HepG2 (cell line): ENCODE measurements around the gene MICOS13. TPM values are rescaled to one million over a fixed set of nuclear protein-coding genes. Genes with fewer than 3 reads are reported as not detected.

Source experiments
- ATRX ChIP-seq: sonication (generic); formaldehyde crosslinking; IDR thresholded peaks from 2 replicates; pipeline ENCODE4 v1.4.0; 2020; ENCODE audit warnings: missing genetic modification reagents, borderline replicate concordance
- CCAR2 ChIP-seq: fragments of 200-400 bp; formaldehyde crosslinking; optimal IDR thresholded peaks from 2 replicates; pipeline ENCODE3; 2018; ENCODE audit warnings: low read depth, mild to moderate bottlenecking, low read length, moderate library complexity
- CHCHD3 ChIP-seq: sonication (generic); formaldehyde crosslinking; IDR thresholded peaks from 2 replicates; pipeline ENCODE4 v1.8.0; 2022; ENCODE audit warnings: mild to moderate bottlenecking, missing genetic modification reagents, moderate library complexity
- GLMP ChIP-seq: sonication (generic); formaldehyde crosslinking; IDR thresholded peaks from 2 replicates; pipeline ENCODE4 v1.9.0; 2021; ENCODE audit warnings: missing genetic modification reagents, mild to moderate bottlenecking, borderline replicate concordance
- HIC2 ChIP-seq: sonication (generic); formaldehyde crosslinking; IDR thresholded peaks from 2 replicates; pipeline ENCODE4 v1.9.0; 2022; ENCODE audit warnings: low read depth, missing genetic modification reagents
- MED13 ChIP-seq: sonication (generic); formaldehyde crosslinking; IDR thresholded peaks from 2 replicates; pipeline ENCODE4 v1.5.0; 2020; ENCODE audit warnings: missing genetic modification reagents
- MLLT10 ChIP-seq: sonication (generic); formaldehyde crosslinking; IDR thresholded peaks from 2 replicates; pipeline ENCODE4 v1.4.0; 2020; ENCODE audit warnings: missing genetic modification reagents
- MTF2 ChIP-seq: sonication (generic); formaldehyde crosslinking; IDR thresholded peaks from 2 replicates; pipeline ENCODE4 v1.5.0; 2020; ENCODE audit warnings: missing genetic modification reagents, borderline replicate concordance
- NFE2L1 ChIP-seq: sonication (generic); formaldehyde crosslinking; IDR thresholded peaks from 2 replicates; pipeline ENCODE4 v1.4.0; 2020; ENCODE audit warnings: missing genetic modification reagents, mild to moderate bottlenecking, borderline replicate concordance
- POGZ ChIP-seq: sonication (generic); formaldehyde crosslinking; IDR thresholded peaks from 2 replicates; pipeline ENCODE4 v1.4.0; 2020; ENCODE audit warnings: mild to moderate bottlenecking, missing genetic modification reagents
- SIN3A ChIP-seq: IDR thresholded peaks from 2 replicates; pipeline ENCODE4 v1.6.1; 2011; ENCODE audit warnings: low read depth, mild to moderate bottlenecking, control low read depth, low read length, borderline replicate concordance
- SP1 ChIP-seq, 2 experiments: fragments of 450-650 bp in 1 of 2; sonication (generic) in 1 of 2; formaldehyde crosslinking in 1 of 2; IDR thresholded peaks; 2 replicates each; pipeline versions ENCODE4 v1.4.0 to v1.6.1; 2016 to 2020; ENCODE audit warnings: missing genetic modification reagents in 1 of 2
- STAT6 ChIP-seq: sonication (generic); formaldehyde crosslinking; IDR thresholded peaks from 2 replicates; pipeline ENCODE4 v1.4.0; 2020; ENCODE audit warnings: missing genetic modification reagents, mild to moderate bottlenecking, borderline replicate concordance
- THAP11 ChIP-seq: IDR thresholded peaks from 2 replicates; pipeline ENCODE4 v1.6.1; 2016; ENCODE audit warnings: missing biosample characterization, missing genetic modification reagents
- TSC22D2 ChIP-seq: sonication (generic); formaldehyde crosslinking; IDR thresholded peaks from 2 replicates; pipeline ENCODE4 v1.5.1; 2020; ENCODE audit warnings: missing genetic modification reagents, mild to moderate bottlenecking, borderline replicate concordance
- ZBTB39 ChIP-seq: sonication (generic); formaldehyde crosslinking; IDR thresholded peaks from 2 replicates; pipeline ENCODE4 v1.5.0; 2020; ENCODE audit warnings: missing genetic modification reagents
- ZNF224 ChIP-seq: sonication (generic); formaldehyde crosslinking; IDR thresholded peaks from 2 replicates; pipeline ENCODE4 v1.5.0; 2020; ENCODE audit warnings: mild to moderate bottlenecking, missing genetic modification reagents
- ZNF256 ChIP-seq: sonication (generic); formaldehyde crosslinking; conservative IDR thresholded peaks from 2 replicates; pipeline ENCODE4 v1.4.0; 2020; ENCODE audit warnings: missing genetic modification reagents
- ZNF432 ChIP-seq: sonication (generic); formaldehyde crosslinking; IDR thresholded peaks from 2 replicates; pipeline ENCODE4 v1.5.0; 2020; ENCODE audit warnings: missing genetic modification reagents, mild to moderate bottlenecking, borderline replicate concordance
- ZNF768 ChIP-seq: sonication (generic); formaldehyde crosslinking; IDR thresholded peaks from 2 replicates; pipeline ENCODE4 v1.4.0; 2020; ENCODE audit warnings: missing genetic modification reagents
- ZNF788 ChIP-seq: sonication (generic); formaldehyde crosslinking; IDR thresholded peaks from 2 replicates; pipeline ENCODE4 v1.5.0; 2020; ENCODE audit warnings: mild to moderate bottlenecking, missing genetic modification reagents, borderline replicate concordance
- polyA plus RNA-seq, 8 experiments: library from polyadenylated mRNA; depleted of rRNA in 3 of 8; stranded (reverse) in 7 of 8; unstranded in 1 of 8; fragments of >200 nt; fragmentation: Illumina TruSeq in 4 of 8; extraction: Trizol in 4 of 8; gene quantifications; 2 replicates each; pipeline versions ENCODE4 v1.2.1 to v1.2.3, GENCODE V29; 2011 to 2016; ENCODE audit warnings: low read depth in 4 of 8, missing spikeins in 1 of 8, mixed read lengths in 1 of 8; ENCODE audit not compliant: insufficient read depth in 1 of 8
- total RNA-seq, 5 experiments: library from RNA; depleted of rRNA; stranded (reverse); fragments of >200 nt; fragmentation: Illumina TruSeq; extraction: Trizol; gene quantifications; 2 replicates each; pipeline ENCODE4 v1.2.3, GENCODE V29; 2016; ENCODE audit warnings: low read depth in 1 of 5

Gene MICOS13
- total and polyA plus RNA-seq, 2 of the 13 experiments (the other 11 are each of a cell fraction or from before 2014, with no cell fraction given) = 28.8 to 35.4 TPM

- TF ChIP-seq STAT6 (no peak; the same call in 1 of the 2 replicates), HIC2 (CRISPR knock-in tag) (no peak; the same call in 1 of the 2 replicates), SIN3A (peak; percentile 71; the same call in 1 of the 2 replicates), CCAR2 (no peak), CHCHD3 (peak; percentile 96), SP1 (IDR thresholded peaks at IDR 0.05) (no peak), SP1 (CRISPR knock-in tag; IDR thresholded peaks at IDR 0.05) (peak; percentile 26), ZNF224 (CRISPR knock-in tag) (peak; percentile 39), ATRX (CRISPR knock-in tag) (no peak), POGZ (peak; percentile 73), MED13 (peak; percentile 49; the same call in 1 of the 2 replicates), MLLT10 (no peak), GLMP (no peak), ZBTB39 (no peak), TSC22D2 (CRISPR knock-in tag) (no peak), ZNF768 (no peak; the same call in 1 of the 2 replicates), ZNF256 (CRISPR knock-in tag) (peak; percentile 74; the same call in 1 of the 2 replicates), NFE2L1 (CRISPR knock-in tag) (no peak), ZNF432 (CRISPR knock-in tag) (no peak), ZNF788 (CRISPR knock-in tag) (peak; percentile 96), THAP11 (CRISPR knock-in tag) (peak; percentile 95), MTF2 (CRISPR knock-in tag) (0 out of 2 replicates have a peak, but pooled peaks have one; percentile 24)
Measured at GRCh38 chr19:5690125-5690954, 10.0 kb upstream of the MICOS13 start, which contains the start of gene RPL36 (continued).
